ENCODE results near the gene FYN.

DNA sequence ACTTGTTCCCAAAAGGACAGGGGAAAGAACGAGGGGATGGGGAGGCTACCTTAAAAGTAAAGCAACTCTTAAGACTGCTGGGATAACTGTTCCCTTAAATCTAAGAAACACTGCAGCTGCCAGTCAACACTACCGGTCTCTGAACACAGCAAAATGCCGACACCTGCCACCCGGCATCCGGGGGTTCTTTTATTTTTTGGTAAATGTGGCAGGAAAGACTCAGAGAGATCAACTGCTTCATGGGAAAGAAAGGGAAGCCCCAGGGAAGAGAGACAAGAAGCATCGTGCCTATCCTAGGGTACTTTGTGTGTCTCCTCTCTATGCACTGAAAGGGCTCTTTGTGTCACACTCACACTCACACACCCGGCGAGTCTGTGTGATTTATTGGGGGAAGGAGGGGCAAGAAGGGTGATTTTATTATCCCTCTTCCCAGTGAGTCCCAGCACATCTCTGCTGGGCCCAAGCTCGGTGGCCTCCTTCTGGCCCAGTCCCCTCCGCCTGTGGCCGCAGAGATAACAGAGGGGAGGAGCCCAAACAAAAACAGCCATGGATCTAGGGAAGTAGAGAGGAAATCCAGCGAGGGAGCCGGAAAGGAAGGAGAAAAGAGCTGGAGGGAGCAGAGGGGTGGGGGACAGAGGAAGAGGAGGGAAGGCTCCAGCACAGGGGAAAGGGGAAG lies 1.4 kb downstream of the FYN start:
- TF ChIP-seq SUZ12 (IDR thresholded peaks at IDR 0.05; ENCODE audit: extremely low read depth, insufficient read depth, insufficient read length) = no peak
- TF ChIP-seq YY1 (IDR thresholded peaks at IDR 0.05; ENCODE audit: insufficient read depth, insufficient read length) = no peak

All from NT2/D1 (cell line).